K562 (cell line): ENCODE measurements around the gene ALDOB. TPM values are rescaled to one million over a fixed set of nuclear protein-coding genes. Genes with fewer than 3 reads are reported as not detected.

Source experiments
- ATAC-seq: fragments of 200-7000 bp; cut with Tn5 transposase; 3 replicates; pipeline ENCODE4 v1.9.1; 2020; ENCODE audit warnings: moderate library complexity
- BruUV-seq: library from RNA; stranded (reverse); fragments of 400-500 nt; replicated peaks from 2 replicates; lab custom pipeline; 2021; lab: Mats Ljungman, UMichigan
- CTCF ChIA-PET: fragments of 300-600 bp; formaldehyde crosslinking; extraction: SDS; loops from one replicate; lab custom pipeline; 2021; ENCODE audit warnings: low intra/inter-chr PET ratio; lab: Yijun Ruan, JAX
- POLR2A ChIA-PET: fragments of 300-600, 350-650 bp; sonication (Branson Sonifier 250); formaldehyde crosslinking; extraction: SDS; loops from one replicate; lab custom pipeline; 2021; ENCODE audit warnings: antibody characterized with exemption, inconsistent platforms; lab: Yijun Ruan, JAX
- DNase-seq, 4 experiments: peaks; one replicate each; pipeline versions ENCODE4 v3.0.0 to v3.0.0-alpha.2; 2011 to 2018; ENCODE audit warnings: low spot score in 3 of 4, mixed read lengths in 3 of 4; ENCODE audit errors: extremely low read depth in 1 of 4
- FAIRE-seq: peaks from 2 replicates; lab custom pipeline; 2011; peaks lifted over from hg19 to GRCh38; lab: Jason Lieb, UNC
- H2AFZ ChIP-seq: 2 replicates; pipeline ENCODE4 v1.6.0; 2011; ENCODE audit warnings: low read depth, low read length, control low read depth, inconsistent platforms
- H3K27ac ChIP-seq: fragments of 200-600 bp; 3 replicates; pipeline ENCODE4 v1.8.0; 2011; ENCODE audit warnings: low read depth, mild to moderate bottlenecking, control low read depth, inconsistent platforms, low read length, moderate library complexity, mixed read lengths; ENCODE audit errors: extremely low read depth
- H3K27me3 ChIP-seq, 2 experiments: fragments of 300-600 bp in 1 of 2; 2 replicates in 1 of 2; 3 replicates in 1 of 2; pipeline versions ENCODE4 v1.6.0 to v1.8.0; 2011; ENCODE audit warnings: inconsistent platforms in 2 of 2, low read length in 2 of 2, mild to moderate bottlenecking in 1 of 2, mixed read lengths in 1 of 2, moderate library complexity in 1 of 2; ENCODE audit not compliant: control insufficient read depth in 2 of 2, insufficient read depth in 2 of 2
- H3K36me3 ChIP-seq: fragments of 300-600 bp; 3 replicates; pipeline ENCODE4 v1.8.0; 2011; ENCODE audit warnings: mild to moderate bottlenecking, low read length, inconsistent platforms; ENCODE audit not compliant: control insufficient read depth, insufficient read depth
- H3K4me1 ChIP-seq, 2 experiments: fragments of 200-600 bp in 1 of 2; replicated peaks in 1 of 2; 2 replicates in 1 of 2; 3 replicates in 1 of 2; pipeline versions ENCODE4 v1.5.1 to v1.8.0; 2011; ENCODE audit warnings: inconsistent platforms in 2 of 2, low read length in 2 of 2, mild to moderate bottlenecking in 1 of 2, mixed read lengths in 1 of 2, moderate library complexity in 1 of 2; ENCODE audit not compliant: control insufficient read depth in 2 of 2, insufficient read depth in 2 of 2
- H3K4me2 ChIP-seq: 2 replicates; pipeline ENCODE4 v1.6.1; 2011; ENCODE audit warnings: low read length, control low read depth, inconsistent platforms, mixed read lengths; ENCODE audit not compliant: insufficient read depth
- H3K4me3 ChIP-seq: fragments of 200-600 bp; sonication (generic), shearing (Covaris generic); 2 replicates; pipeline ENCODE4 v1.5.1; 2016; ENCODE audit warnings: control low read depth, inconsistent platforms
- H3K79me2 ChIP-seq: fragments of 200-600 bp; 3 replicates; pipeline ENCODE4 v1.8.0; 2011; ENCODE audit warnings: low read length, inconsistent platforms; ENCODE audit not compliant: control insufficient read depth, insufficient read depth
- H3K9ac ChIP-seq, 2 experiments: 2 replicates each; pipeline versions ENCODE4 v1.6.0 to v1.6.1; 2011; ENCODE audit warnings: low read depth in 2 of 2, low read length in 2 of 2, control low read depth in 1 of 2, inconsistent platforms in 1 of 2, mild to moderate bottlenecking in 1 of 2, mixed read lengths in 1 of 2; ENCODE audit not compliant: insufficient read depth in 1 of 2
- H3K9me1 ChIP-seq: one replicate; pipeline ENCODE4 v1.6.0; 2011; ENCODE audit warnings: inconsistent platforms, mild to moderate bottlenecking, low read length, moderate library complexity; ENCODE audit not compliant: control insufficient read depth, insufficient read depth
- H3K9me3 ChIP-seq: replicated peaks from 2 replicates; pipeline ENCODE4 v1.5.1; 2011; ENCODE audit warnings: low read depth, low read length, inconsistent platforms; ENCODE audit not compliant: control insufficient read depth, insufficient read depth
- H4K20me1 ChIP-seq: replicated peaks from 2 replicates; pipeline ENCODE4 v1.6.1; 2011; ENCODE audit warnings: low read length, inconsistent platforms, mixed read lengths; ENCODE audit not compliant: control insufficient read depth, insufficient read depth
- ARID1B ChIP-seq: fragments of 450-650 bp; IDR thresholded peaks from 2 replicates; pipeline ENCODE4 v1.6.1; 2016; ENCODE audit warnings: antibody characterized with exemption, mild to moderate bottlenecking, inconsistent platforms
- CBFA2T3 ChIP-seq: fragments of 450-650 bp; IDR thresholded peaks from 2 replicates; pipeline ENCODE4 v1.6.1; 2017
- HNRNPH1 ChIP-seq: fragments of 200-400 bp; formaldehyde crosslinking; optimal IDR thresholded peaks from 2 replicates; pipeline ENCODE3; 2017; ENCODE audit warnings: low read depth, mild to moderate bottlenecking, low read length, moderate library complexity
- SOX6 ChIP-seq: fragments of 450-650 bp; IDR thresholded peaks from 2 replicates; pipeline ENCODE4 v1.6.1; 2014; ENCODE audit warnings: mild to moderate bottlenecking
- TAL1 ChIP-seq: fragments of 450-650 bp; IDR thresholded peaks from 2 replicates; pipeline ENCODE4 v1.6.1; 2016; ENCODE audit warnings: mild to moderate bottlenecking
- TEAD4 ChIP-seq, 2 experiments: sonication (generic) in 1 of 2; formaldehyde crosslinking in 1 of 2; IDR thresholded peaks; 2 replicates each; pipeline versions ENCODE4 v1.6.1 to v1.8.0; 2012 to 2022; ENCODE audit warnings: borderline replicate concordance in 1 of 2, inconsistent platforms in 1 of 2, low read length in 1 of 2, mild to moderate bottlenecking in 1 of 2, missing genetic modification reagents in 1 of 2
- ZBED1 ChIP-seq: IDR thresholded peaks from 2 replicates; pipeline ENCODE4 v1.6.1; 2014
- WGBS: fragments of 100-300 bp; shearing (Covaris generic); methylation state at CpG from one replicate; pipeline ENCODE4 v1.1.6; 2016; ENCODE audit warnings: low coverage, mixed read lengths; ENCODE audit not compliant: insufficient coverage; ENCODE audit errors: missing lambda C conversion rate; 5-methylcytosine and 5-hydroxymethylcytosine counted together
- in situ Hi-C: fragments of 300-500 bp; cut with MboI; formaldehyde crosslinking; loops from 4 replicates; pipeline ENCODE4 v1.15.0; 2018; ENCODE audit warnings: inconsistent platforms, mixed read lengths
- intact Hi-C: fragments of 100-400 bp; cut with micrococcal nuclease; formaldehyde crosslinking; loops from 2 replicates; pipeline ENCODE4 v1.14.2; 2022
- polyA plus RNA-seq, 8 experiments: library from polyadenylated mRNA; depleted of rRNA in 4 of 8; stranded (reverse) in 5 of 8; unstranded in 3 of 8; fragments of >200 nt; fragmentation: Nextera tagmentation in 2 of 8; fragmentation: Illumina TruSeq in 1 of 8; extraction: Ambion mirVana in 2 of 8; extraction: Trizol in 1 of 8; gene quantifications; 2 replicates each; pipeline versions ENCODE4 v1.2.1 to v1.2.3, GENCODE V29; 2011 to 2014; ENCODE audit warnings: inconsistent platforms in 1 of 8, missing spikeins in 1 of 8
- total RNA-seq, 7 experiments: library from RNA; depleted of rRNA in 6 of 7; stranded (reverse); fragments of >200 nt in 6 of 7; fragmentation: Illumina TruSeq in 2 of 7; extraction: Trizol in 2 of 7; gene quantifications; 2 replicates each; pipeline versions ENCODE4 v1.2.1 to v1.2.3, GENCODE V29; 2011 to 2021; ENCODE audit warnings: low replicate concordance in 1 of 7

The ALDOB gene
- total and polyA plus RNA-seq, 9 of the 15 experiments (the other 6 are each of a cell fraction or from before 2014, with no cell fraction given) = 0.80 TPM; not detected in 8

GRCh38 chr9:101481261-101481660, 45.7 kb upstream of the ALDOB start:
- Histone ChIP-seq H3K4me3 (no peak overlapping the region), H3K9me1 (no peaks in the 10 kb centered on the region), H3K9me3 (no peaks in the 10 kb centered on the region), H4K20me1 (no peaks in the 10 kb centered on the region), H2AFZ (0 out of 2 replicates have a peak overlapping the region, but pooled peaks have one; percentile 18), H3K9ac (no peak overlapping the region), H3K79me2 (peaks cover 22% of the 10 kb centered on the region; the same call in 2 of the 3 replicates), H3K27ac (peak overlapping the region; percentile 19; the same call in 2 of the 3 replicates), H3K36me3 (peaks cover 5% of the 10 kb centered on the region; the same call in 2 of the 3 replicates), H3K4me1 (peaks cover 9 to 14% of the 10 kb centered on the region in 2 experiments; a peak in 4 of 5 replicates), H3K27me3 (peaks cover 0 to 5% of the 10 kb centered on the region in 2 experiments; a peak in 2 of 5 replicates), H3K4me2 (peak overlapping the region; percentile 23; the same call in 1 of the 2 replicates)
- BruUV-seq = no TSS peak
- ChIA-PET CTCF (interaction anchor here (0.7 kb wide), 1 partner anchor 32 kb away, joined by 3 read pairs; no protein-coding TSS in a partner anchor), POLR2A (interaction anchor here (1.0 kb wide), 1 partner anchor 27 kb away, joined by 3 read pairs; no protein-coding TSS in a partner anchor)
- peak; percentile 87 for TF ChIP-seq SOX6
- TF ChIP-seq TEAD4 (IDR thresholded peaks at IDR 0.05; ENCODE audit: low read length) = peak; percentile 25; the same call in 1 of the 2 replicates
- no peak for TF ChIP-seq TEAD4 (CRISPR knock-in tag; IDR thresholded peaks at IDR 0.05; ENCODE audit: borderline replicate concordance)
- no peak for TF ChIP-seq HNRNPH1
- TF ChIP-seq ARID1B = peak; percentile 51
- peak; percentile 13; the same call in 1 of the 2 replicates for TF ChIP-seq CBFA2T3
- TF ChIP-seq ZBED1 = no peak
- peak; percentile 30; the same call in 1 of the 2 replicates for TF ChIP-seq TAL1
- in situ Hi-C loops (no loop called here), intact Hi-C loops (loop anchor here (2.0 kb wide), 1 partner anchor 14 kb away; no protein-coding TSS in a partner anchor)
- no peak for FAIRE-seq
- 0% methylated on average over 1 of the region's 1 CpG for WGBS
- DNase-seq = peak in 2 of 4 experiments; percentile 23 to 34
- peak; percentile 65 for ATAC-seq
